ENCODE results near the gene SLC25A13. TPM values are rescaled to one million over a fixed set of nuclear protein-coding genes. Genes with fewer than 3 reads are reported as not detected.
A peak's percentile ranks its signal among the peaks of the same experiment; 100 is the strongest.

Gene SLC25A13
- total RNA-seq, 1 experiment from 2014 or later, result 77.1 TPM

DNA sequence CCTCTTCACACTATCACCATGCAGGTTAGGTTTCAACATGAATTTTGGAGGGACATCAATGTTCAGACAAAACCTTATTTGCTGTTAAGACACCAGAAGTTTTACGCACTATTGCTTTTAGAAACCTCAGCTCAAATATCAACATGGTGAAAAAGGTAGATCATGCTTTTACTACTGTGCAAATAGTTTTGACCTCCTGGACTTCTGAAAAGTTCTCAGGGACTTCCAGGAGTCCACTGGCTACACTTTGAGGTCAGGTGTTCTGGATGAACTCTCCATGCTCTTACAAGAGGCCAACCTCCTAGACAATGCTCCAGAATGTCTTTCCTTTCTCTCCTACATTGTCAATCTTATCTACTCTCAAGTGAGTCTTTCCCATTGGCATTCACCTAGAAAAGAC is 55.9 kb downstream of the SLC25A13 start:
- H3K4me1 ChIP-seq, result no peaks in the 10 kb centered on the region
- no peak overlapping the region for H3K4me3 ChIP-seq
- no peaks in the 10 kb centered on the region for H3K27me3 ChIP-seq
- H3K9me3 ChIP-seq (replicated peaks), result no peaks in the 10 kb centered on the region
- H3K36me3 ChIP-seq, result peaks cover 14% of the 10 kb centered on the region
- H3K27ac ChIP-seq, result no peak overlapping the region
- DNase-seq, result no peak

GRCh38 chr7:96253964-96254363 is 67.9 kb downstream of the SLC25A13 start:
- DNase-seq, result no peak
- Histone ChIP-seq H3K36me3 (no peaks in the 10 kb centered on the region), H3K27me3 (no peaks in the 10 kb centered on the region), H3K4me3 (no peak overlapping the region), H3K27ac (no peak overlapping the region), H3K4me1 (no peaks in the 10 kb centered on the region), H3K9me3 (replicated peaks) (peaks cover 11% of the 10 kb centered on the region; the same call in 1 of the 2 replicates)

- peaks cover 9% of the 10 kb centered on the region; the same call in 1 of the 2 replicates for H3K9me3 ChIP-seq (replicated peaks)
- no peak overlapping the region for H3K27ac ChIP-seq
- no peak for DNase-seq
- H3K27me3 ChIP-seq, result no peaks in the 10 kb centered on the region
- H3K4me3 ChIP-seq, result no peak overlapping the region
- no peaks in the 10 kb centered on the region for H3K36me3 ChIP-seq
- no peaks in the 10 kb centered on the region for H3K4me1 ChIP-seq
Measured at GRCh38 chr7:96253441-96253840, 68.5 kb downstream of the SLC25A13 start.

DNA sequence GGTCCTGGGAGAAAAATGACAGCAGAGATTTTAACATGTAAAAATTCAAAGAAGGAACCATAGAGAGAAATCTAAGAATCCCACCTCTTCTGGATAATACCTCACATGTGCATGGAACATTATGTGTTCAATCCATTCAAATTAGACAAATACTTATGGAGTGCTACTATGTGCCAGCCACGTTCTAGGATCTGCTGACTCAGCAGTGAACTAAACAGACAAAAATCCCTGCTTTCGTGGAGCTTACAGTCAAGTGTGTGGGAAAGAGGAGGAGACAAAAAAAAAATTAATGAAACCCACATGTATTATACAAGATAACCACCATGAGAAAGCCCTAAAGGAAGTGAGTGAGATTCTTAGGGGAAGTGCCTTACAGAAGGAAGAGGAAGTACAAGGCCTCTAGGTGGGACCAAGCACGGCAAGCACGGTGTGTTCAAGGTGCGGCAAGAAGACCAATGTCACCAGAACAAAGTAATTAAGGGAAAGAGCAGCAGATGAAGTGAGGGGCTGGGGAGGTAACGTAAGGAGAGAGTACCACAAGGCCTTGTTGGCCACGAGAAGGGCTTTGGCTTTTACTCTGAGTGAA is 71.0 kb downstream of the SLC25A13 start:
- Histone ChIP-seq H3K36me3 (no peaks in the 10 kb centered on the region), H3K4me3 (no peak overlapping the region), H3K27ac (no peak overlapping the region), H3K4me1 (no peaks in the 10 kb centered on the region), H3K9me3 (replicated peaks) (no peaks in the 10 kb centered on the region), H3K27me3 (no peaks in the 10 kb centered on the region)
- no peak for DNase-seq

DNA sequence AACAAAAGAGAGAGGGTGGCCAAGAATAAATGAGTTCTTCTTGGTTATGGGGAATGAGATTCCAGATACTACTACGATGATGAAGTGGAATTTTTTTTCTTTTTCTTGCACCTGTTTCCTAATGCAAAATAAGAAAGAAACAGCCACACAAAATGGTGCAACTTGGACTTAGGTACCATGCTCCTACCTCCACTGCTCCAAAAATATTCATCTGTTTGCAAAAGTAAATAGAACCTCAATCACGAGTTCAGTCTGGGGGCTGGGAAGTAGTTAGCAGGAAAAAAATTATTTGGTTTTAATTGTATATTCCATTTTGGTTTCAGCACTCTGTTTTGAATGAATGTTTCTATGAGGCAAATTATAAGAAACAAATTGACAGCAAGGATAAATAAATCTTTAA is 73.5 kb downstream of the SLC25A13 start:
- no peak for DNase-seq
- Histone ChIP-seq H3K27me3 (no peaks in the 10 kb centered on the region), H3K4me1 (no peaks in the 10 kb centered on the region), H3K36me3 (no peaks in the 10 kb centered on the region), H3K27ac (no peak overlapping the region), H3K9me3 (replicated peaks) (no peaks in the 10 kb centered on the region), H3K4me3 (no peak overlapping the region)

GRCh38 chr7:96246919-96247318 is 75.0 kb downstream of the SLC25A13 start:
- H3K27me3 ChIP-seq, result no peaks in the 10 kb centered on the region
- no peak for DNase-seq
- no peak overlapping the region for H3K27ac ChIP-seq
- no peak overlapping the region for H3K4me3 ChIP-seq
- no peaks in the 10 kb centered on the region for H3K4me1 ChIP-seq
- no peaks in the 10 kb centered on the region for H3K36me3 ChIP-seq
- H3K9me3 ChIP-seq (replicated peaks), result 0 out of 2 replicates have a peak, but pooled peaks cover 3% of the 10 kb centered on the region

GRCh38 chr7:96244992-96245292 is 77.0 kb downstream of the SLC25A13 start:
- Histone ChIP-seq H3K4me1 (no peaks in the 10 kb centered on the region), H3K27me3 (no peaks in the 10 kb centered on the region), H3K36me3 (no peaks in the 10 kb centered on the region), H3K4me3 (no peak overlapping the region), H3K9me3 (replicated peaks) (0 out of 2 replicates have a peak, but pooled peaks cover 3% of the 10 kb centered on the region), H3K27ac (no peak overlapping the region)
- DNase-seq, result no peak

- no peak overlapping the region for H3K4me3 ChIP-seq
- DNase-seq, result no peak
- H3K27me3 ChIP-seq, result no peaks in the 10 kb centered on the region
- H3K9me3 ChIP-seq (replicated peaks), result 0 out of 2 replicates have a peak, but pooled peaks cover 3% of the 10 kb centered on the region
- H3K4me1 ChIP-seq, result no peaks in the 10 kb centered on the region
- H3K36me3 ChIP-seq, result no peaks in the 10 kb centered on the region
- H3K27ac ChIP-seq, result no peak overlapping the region
Measured at GRCh38 chr7:96244244-96244991, 77.5 kb downstream of the SLC25A13 start.

DNA sequence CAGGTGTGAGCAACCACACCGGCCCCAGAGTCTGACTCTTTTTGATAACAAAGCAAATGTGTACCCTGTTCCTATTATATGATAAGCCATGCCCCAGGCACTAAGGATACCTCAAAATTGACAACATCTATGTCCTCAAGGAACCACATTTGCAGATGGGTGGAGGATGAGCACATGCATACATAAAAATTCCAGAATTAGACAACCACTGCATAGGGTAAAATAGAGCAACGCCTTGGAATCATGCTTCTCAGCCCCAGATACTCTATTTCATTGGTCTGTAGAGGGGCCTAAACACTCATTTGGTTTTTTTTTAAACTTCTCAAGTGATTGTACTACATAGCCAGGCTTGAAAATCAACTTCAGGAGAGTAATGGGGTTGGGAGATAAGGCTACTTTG is 78.7 kb downstream of the SLC25A13 start:
- Histone ChIP-seq H3K4me1 (no peaks in the 10 kb centered on the region), H3K9me3 (replicated peaks) (0 out of 2 replicates have a peak, but pooled peaks cover 3% of the 10 kb centered on the region), H3K27me3 (no peaks in the 10 kb centered on the region), H3K36me3 (no peaks in the 10 kb centered on the region), H3K27ac (no peak overlapping the region), H3K4me3 (no peak overlapping the region)
- DNase-seq, result no peak

DNA sequence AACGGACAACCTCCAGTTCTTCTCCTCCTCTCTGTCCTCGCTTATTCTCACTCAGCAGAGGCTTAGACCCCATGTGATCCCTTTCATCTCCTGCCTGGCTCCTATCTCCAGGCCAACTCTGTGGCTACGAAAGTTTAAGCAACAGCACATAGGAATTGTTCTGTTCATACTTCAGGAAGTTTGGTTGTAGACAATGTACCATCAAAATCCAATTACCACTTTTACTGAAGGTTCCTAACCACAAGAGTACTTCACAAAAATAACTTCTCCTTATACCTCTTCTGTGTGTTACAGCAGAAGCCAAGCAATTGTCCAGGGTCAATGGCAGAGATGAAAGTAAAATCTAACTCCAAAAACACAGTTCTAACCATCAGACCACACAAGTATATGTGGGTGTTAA is 80.0 kb downstream of the SLC25A13 start:
- H3K4me1 ChIP-seq, result peaks cover 6% of the 10 kb centered on the region
- H3K4me3 ChIP-seq, result no peak overlapping the region
- no peaks in the 10 kb centered on the region for H3K36me3 ChIP-seq
- 0 out of 2 replicates have a peak, but pooled peaks cover 3% of the 10 kb centered on the region for H3K9me3 ChIP-seq (replicated peaks)
- H3K27ac ChIP-seq, result no peak overlapping the region
- no peak for DNase-seq
- H3K27me3 ChIP-seq, result no peaks in the 10 kb centered on the region

DNA sequence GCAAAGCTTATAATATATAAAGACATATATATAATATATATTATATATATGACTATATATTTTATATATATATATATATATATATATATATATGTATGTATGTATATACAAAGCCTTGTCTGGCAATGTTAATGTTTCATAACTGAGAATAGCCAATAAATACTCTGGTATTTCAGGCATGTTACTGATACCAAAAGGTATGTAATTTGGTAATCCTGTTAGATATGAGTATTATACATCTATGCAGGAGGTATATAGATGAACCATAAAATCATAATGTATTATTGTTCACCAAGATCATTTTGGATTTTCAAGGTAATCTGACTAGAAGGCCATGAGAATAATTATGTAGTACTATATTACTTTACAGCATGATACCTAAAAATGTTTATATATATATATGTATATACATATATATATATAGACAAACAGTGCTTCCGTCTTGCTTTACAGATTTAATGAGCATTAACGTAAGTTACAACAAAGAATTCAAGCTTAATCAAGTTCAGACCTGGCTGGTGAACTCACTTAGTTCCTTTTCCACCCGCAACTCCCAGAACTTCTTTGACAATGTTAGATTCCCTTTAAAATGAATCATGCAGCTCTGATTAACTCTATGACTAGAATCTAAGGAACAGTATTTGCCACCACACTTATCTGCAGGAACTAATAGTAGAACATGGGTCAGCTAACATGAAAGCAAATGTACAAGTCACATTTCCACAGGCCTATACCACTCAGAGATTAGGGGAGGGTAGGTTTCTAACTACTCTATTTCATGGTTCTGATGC is 82.7 kb downstream of the SLC25A13 start:
- H3K9me3 ChIP-seq (replicated peaks), result 0 out of 2 replicates have a peak, but pooled peaks cover 3% of the 10 kb centered on the region
- H3K36me3 ChIP-seq, result no peaks in the 10 kb centered on the region
- no peak for DNase-seq

GRCh38 chr7:96238474-96238873 is 83.4 kb downstream of the SLC25A13 start:
- Histone ChIP-seq H3K27me3 (no peaks in the 10 kb centered on the region), H3K9me3 (replicated peaks) (0 out of 2 replicates have a peak, but pooled peaks cover 3% of the 10 kb centered on the region), H3K36me3 (peaks cover under 1% of the 10 kb centered on the region; the same call in 1 of the 2 replicates), H3K4me3 (no peak overlapping the region), H3K4me1 (peaks cover 25% of the 10 kb centered on the region), H3K27ac (no peak overlapping the region)
- DNase-seq, result no peak

More for the DNA sequence above, 82.7 kb downstream of the SLC25A13 start:
- Histone ChIP-seq H3K27me3 (no peaks in the 10 kb centered on the region), H3K4me3 (no peak overlapping the region), H3K27ac (no peak overlapping the region), H3K4me1 (peaks cover 25% of the 10 kb centered on the region)

DNA sequence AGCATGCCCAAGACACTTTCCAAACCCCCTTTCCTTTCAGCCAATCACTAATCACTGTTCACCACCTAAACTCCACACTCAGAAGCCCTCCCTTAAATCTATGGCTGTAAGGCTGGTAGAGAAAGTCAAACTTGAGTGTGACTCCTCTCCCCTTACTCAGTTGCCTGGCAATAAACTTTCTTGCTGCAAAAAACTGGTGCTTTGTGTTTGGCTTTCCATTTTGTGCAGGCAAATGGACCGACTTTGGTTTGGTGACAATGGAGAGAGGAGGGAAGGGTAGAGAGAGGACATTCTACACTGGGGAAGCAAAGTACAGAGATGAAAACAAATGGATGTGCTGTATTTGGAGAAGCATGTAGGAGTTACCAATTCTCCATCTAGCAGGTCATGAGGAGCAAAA is 84.9 kb downstream of the SLC25A13 start:
- Histone ChIP-seq H3K9me3 (replicated peaks) (no peaks in the 10 kb centered on the region), H3K36me3 (peaks cover 7% of the 10 kb centered on the region), H3K27me3 (no peaks in the 10 kb centered on the region), H3K27ac (peak overlapping the region; percentile 79), H3K4me3 (no peak overlapping the region), H3K4me1 (peaks cover 25% of the 10 kb centered on the region)
- DNase-seq, result no peak

- peak; percentile 92 to 98 for DNase-seq
- Histone ChIP-seq H3K36me3 (peaks cover 9% of the 10 kb centered on the region), H3K4me1 (peaks cover 25% of the 10 kb centered on the region), H3K27ac (peak overlapping the region; percentile 79), H3K27me3 (no peaks in the 10 kb centered on the region), H3K9me3 (replicated peaks) (no peaks in the 10 kb centered on the region), H3K4me3 (peak overlapping the region; percentile 26)
Measured at GRCh38 chr7:96236198-96237039, 85.5 kb downstream of the SLC25A13 start.

Data from SJCRH30 (cell line).